Measurements from ENCODE around the gene PPP6R3. TPM values are rescaled to one million over a fixed set of nuclear protein-coding genes. Genes with fewer than 3 reads are reported as not detected.

The PPP6R3 gene
- total and polyA plus RNA-seq, 2 donors (not counting 3 experiments of a cell fraction or from before 2014, with no cell fraction given), result 31.7 to 98.8 TPM

GRCh38 chr11:68500206-68500605 is 39.7 kb downstream of the PPP6R3 start:
- H3K9me1 ChIP-seq (replicated peaks; ENCODE audit: control insufficient read depth, extremely low read depth, insufficient read depth, low read length), result no peaks in the 10 kb centered on the region
- H3K27ac ChIP-seq (ENCODE audit: insufficient read depth, low read depth, low read length), result no peak overlapping the region
- H3K4me3 ChIP-seq (replicated peaks in 1 of 3; ENCODE audit: insufficient read depth in 1 of 3, low read depth in 1 of 3, low read length in 3 of 3), result no peak overlapping the region
- H3K9ac ChIP-seq (replicated peaks; ENCODE audit: extremely low read depth, insufficient read depth, low read length), result no peak overlapping the region
- H3K79me2 ChIP-seq (ENCODE audit: control insufficient read depth, insufficient read depth, low read length), result peaks cover 93% of the 10 kb centered on the region
- H2AFZ ChIP-seq (ENCODE audit: low read depth, low read length), result no peak overlapping the region
- TF ChIP-seq GATA2 (IDR thresholded peaks at IDR 0.05; ENCODE audit: insufficient read depth, insufficient read length, low read depth, low read length) (no peak), MYC (IDR thresholded peaks at IDR 0.05; ENCODE audit: low read depth, low read length) (no peak), EZH2 (IDR thresholded peaks at IDR 0.05; ENCODE audit: borderline replicate concordance, low read depth, low read length, severe bottlenecking) (no peak), CTCF (IDR thresholded peaks at IDR 0.05; ENCODE audit: extremely low read depth in 1 of 2, insufficient read depth in 1 of 2, low read depth in 1 of 2, low read length in 2 of 2) (no peak), MAX (IDR thresholded peaks at IDR 0.05; ENCODE audit: insufficient read depth, insufficient read length) (no peak), FOS (IDR thresholded peaks at IDR 0.05; ENCODE audit: borderline replicate concordance, insufficient read depth, low read length) (no peak), JUN (IDR thresholded peaks at IDR 0.05; ENCODE audit: borderline replicate concordance, insufficient read depth, insufficient read length, low read depth) (no peak), POLR2AphosphoS5 (IDR thresholded peaks at IDR 0.05; ENCODE audit: insufficient read depth, low read depth, low read length) (no peak), POLR2A (IDR thresholded peaks at IDR 0.05; ENCODE audit: low read depth, low read length) (no peak)
- dilution Hi-C loops (cut with MboI; ENCODE audit: extremely low pct_ligation_motif_present, low sequenced_read_pairs), result no loop called here
- FAIRE-seq (no peak), DNase-seq (ENCODE audit: low read depth, low spot score) (no peak)
- intact Hi-C loops (cut with micrococcal nuclease), result no loop called here
- BruUV-seq (replicated peaks), result no TSS peak
- H3K9me3 ChIP-seq (replicated peaks; ENCODE audit: control insufficient read depth, insufficient read depth, low read length), result no peaks in the 10 kb centered on the region
- no peaks in the 10 kb centered on the region for H3K36me3 ChIP-seq (ENCODE audit: control insufficient read depth in 2 of 2, extremely low read depth in 1 of 2, insufficient read depth in 2 of 2, low read length in 2 of 2)
- H3K27me3 ChIP-seq (ENCODE audit: control insufficient read depth in 2 of 2, insufficient read depth in 2 of 2, low read length in 2 of 2), result no peaks in the 10 kb centered on the region
- ChIA-PET POLR2A (no interaction called here), CTCF (no interaction called here)
- H3K4me1 ChIP-seq (ENCODE audit: control insufficient read depth, extremely low read depth, insufficient read depth, low read length), result peaks cover 18% of the 10 kb centered on the region
- peaks cover 19% of the 10 kb centered on the region for H4K20me1 ChIP-seq (replicated peaks; ENCODE audit: control insufficient read depth, extremely low read depth, insufficient read depth, low read length)
- H3K4me2 ChIP-seq (ENCODE audit: insufficient read depth, low read length), result no peak overlapping the region

All from endothelial cell of umbilical vein (primary cell).